Stimulated activated CD8-positive, alpha-beta memory T cell treated with anti-CD3 and anti-CD28 coated beads, Interleukin-7, amount 100 ng/mL, for 48 hours (primary cell): ENCODE measurements around the gene DNM2.

Source experiments
- DNase-seq, 2 donors: peaks; one replicate each; pipeline ENCODE4 v3.0.0-alpha.2; 2020; ENCODE audit warnings: low read depth in 1 of 2; ENCODE audit errors: extremely low read depth in 1 of 2

The DNM2 gene

GRCh38 chr19:10811391-10812111 lies 93.7 kb downstream of the DNM2 start:
- DNase-seq = no peak

- DNase-seq = no peak
Measured at GRCh38 chr19:10812196-10812595, 94.3 kb downstream of the DNM2 start.

GRCh38 chr19:10812902-10813404 lies 95.1 kb downstream of the DNM2 start:
- DNase-seq = peak in 1 of 2 donors; percentile 59

- no peak for DNase-seq
Measured at GRCh38 chr19:10815007-10815536, 97.2 kb downstream of the DNM2 start.

GRCh38 chr19:10815969-10816644 lies 98.2 kb downstream of the DNM2 start:
- DNase-seq = no peak

- no peak for DNase-seq
Measured at GRCh38 chr19:10816691-10817090, 98.8 kb downstream of the DNM2 start.

- no peak for DNase-seq
Measured at GRCh38 chr19:10817291-10818038, 99.6 kb downstream of the DNM2 start.

- DNase-seq = no peak
Measured at GRCh38 chr19:10818301-10819123, 100.6 kb downstream of the DNM2 start.

- no peak for DNase-seq
Measured at GRCh38 chr19:10819124-10820060, 101.5 kb downstream of the DNM2 start.

- DNase-seq = no peak
Measured at GRCh38 chr19:10820173-10820572, 102.3 kb downstream of the DNM2 start.

- no peak for DNase-seq
Measured at GRCh38 chr19:10823690-10824089, 105.8 kb downstream of the DNM2 start.

- DNase-seq = no peak
Measured at GRCh38 chr19:10826231-10826630, 108.4 kb downstream of the DNM2 start.

GRCh38 chr19:10826846-10827245 lies 109.0 kb downstream of the DNM2 start:
- DNase-seq = no peak

GRCh38 chr19:10828981-10829821 lies 111.3 kb downstream of the DNM2 start:
- no peak for DNase-seq

- DNase-seq = no peak
Measured at GRCh38 chr19:10829967-10830366, 112.1 kb downstream of the DNM2 start.

- no peak for DNase-seq
Measured at GRCh38 chr19:10830370-10830769, 112.5 kb downstream of the DNM2 start.

GRCh38 chr19:10830931-10831779 lies 113.3 kb downstream of the DNM2 start:
- no peak for DNase-seq
